CD4-positive, alpha-beta T cell treated with Interleukin-21 for 1 hour (primary cell): ENCODE results near the gene SLC25A21.

ENCODE experiments used
- DNase-seq: peaks from one replicate; pipeline ENCODE4 v3.0.0-alpha.2; 2020

Gene SLC25A21

GRCh38 chr14:36857842-36858445 lies 314.5 kb downstream of the SLC25A21 start:
- DNase-seq = no peak

GRCh38 chr14:36857136-36857535 lies 315.3 kb downstream of the SLC25A21 start:
- DNase-seq = no peak

GRCh38 chr14:36856095-36856878 lies 316.1 kb downstream of the SLC25A21 start:
- no peak for DNase-seq

- DNase-seq = no peak
Observed at GRCh38 chr14:36855396-36855795, 317.0 kb downstream of the SLC25A21 start.

GRCh38 chr14:36852981-36853691 lies 319.3 kb downstream of the SLC25A21 start:
- DNase-seq = no peak

GRCh38 chr14:36848213-36848612 lies 324.2 kb downstream of the SLC25A21 start:
- no peak for DNase-seq

- DNase-seq = no peak
Observed at GRCh38 chr14:36847366-36847765, 325.0 kb downstream of the SLC25A21 start.

GRCh38 chr14:36845356-36846012 lies 326.9 kb downstream of the SLC25A21 start:
- no peak for DNase-seq

- no peak for DNase-seq
Observed at GRCh38 chr14:36844443-36845195, 327.8 kb downstream of the SLC25A21 start.

GRCh38 chr14:36843410-36843809 lies 329.0 kb downstream of the SLC25A21 start:
- no peak for DNase-seq

- no peak for DNase-seq
Observed at GRCh38 chr14:36835128-36835527, 337.3 kb downstream of the SLC25A21 start.

- no peak for DNase-seq
Observed at GRCh38 chr14:36834293-36834692, 338.1 kb downstream of the SLC25A21 start.

- DNase-seq = no peak
Observed at GRCh38 chr14:36829547-36829946, 342.9 kb downstream of the SLC25A21 start.

- no peak for DNase-seq
Observed at GRCh38 chr14:36827861-36828260, 344.5 kb downstream of the SLC25A21 start.

- no peak for DNase-seq
Observed at GRCh38 chr14:36826614-36827013, 345.8 kb downstream of the SLC25A21 start.

- DNase-seq = no peak
Observed at GRCh38 chr14:36824854-36825253, 347.6 kb downstream of the SLC25A21 start.

- DNase-seq = no peak
Observed at GRCh38 chr14:36823651-36824050, 348.8 kb downstream of the SLC25A21 start.

GRCh38 chr14:36822685-36823084 lies 349.7 kb downstream of the SLC25A21 start:
- DNase-seq = no peak

GRCh38 chr14:36820901-36821300 lies 351.5 kb downstream of the SLC25A21 start:
- DNase-seq = no peak

- DNase-seq = no peak
Observed at GRCh38 chr14:36820111-36820709, 352.2 kb downstream of the SLC25A21 start.

GRCh38 chr14:36818794-36819384 lies 353.5 kb downstream of the SLC25A21 start:
- DNase-seq = no peak

- no peak for DNase-seq
Observed at GRCh38 chr14:36818246-36818645, 354.2 kb downstream of the SLC25A21 start.
